ENCODE measurements around the gene SMCP. TPM values are rescaled to one million over a fixed set of nuclear protein-coding genes. Genes with fewer than 3 reads are reported as not detected.

SMCP gene
- polyA plus RNA-seq, 1 donor from 2014 or later, result not detected

DNA sequence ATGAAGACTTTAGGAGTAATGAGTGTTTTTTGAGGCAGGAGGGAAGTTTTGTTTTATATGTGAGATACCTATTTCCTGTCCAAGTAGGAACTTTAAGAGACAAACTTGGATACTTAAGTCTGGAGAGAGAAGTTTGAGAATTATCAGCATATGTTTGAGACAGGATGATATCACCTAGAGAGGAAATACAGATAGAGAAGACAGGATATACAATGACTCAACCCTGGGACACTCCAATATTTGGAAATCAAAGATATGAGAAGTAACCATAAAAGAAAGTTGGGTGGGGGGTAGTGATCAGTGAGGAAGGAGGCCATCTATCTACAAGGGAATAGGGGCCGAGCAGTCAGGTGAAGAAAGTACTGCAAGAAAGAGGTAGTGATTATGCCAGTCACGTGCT is 11.8 kb upstream of the SMCP start:
- no peak for TF ChIP-seq EZH2 (IDR thresholded peaks at IDR 0.05; ENCODE audit: borderline replicate concordance, insufficient read depth, low read length, poor library complexity, severe bottlenecking)
- no peak for TF ChIP-seq EP300 (conservative IDR thresholded peaks at IDR 0.05; ENCODE audit: poor library complexity, severe bottlenecking)
- TF ChIP-seq MXI1 (conservative IDR thresholded peaks at IDR 0.05; ENCODE audit: poor library complexity, severe bottlenecking), result no peak
- TF ChIP-seq RAD21 (conservative IDR thresholded peaks at IDR 0.05), result no peak
- H3K27me3 ChIP-seq (ENCODE audit: insufficient read depth, low read depth, low read length), result no peaks in the 10 kb centered on the region
- no peak overlapping the region for H3K4me3 ChIP-seq (ENCODE audit: low read length)
- H3K27ac ChIP-seq (ENCODE audit: low read length), result no peak overlapping the region
- no peaks in the 10 kb centered on the region for H3K9me2 ChIP-seq (ENCODE audit: insufficient read depth, low read length)
- no peak overlapping the region for H3K4me2 ChIP-seq (ENCODE audit: low read length)
- H3F3A ChIP-seq (ENCODE audit: insufficient read depth, low read length, poor library complexity, severe bottlenecking), result no peaks in the 10 kb centered on the region
- no peaks in the 10 kb centered on the region for H3K79me2 ChIP-seq (replicated peaks; ENCODE audit: insufficient read depth, low read length)
- no peaks in the 10 kb centered on the region for H3K36me3 ChIP-seq (ENCODE audit: insufficient read depth, low read length)
- H4K20me1 ChIP-seq (ENCODE audit: insufficient read depth), result no peaks in the 10 kb centered on the region
- H2AFZ ChIP-seq (ENCODE audit: low read depth, low read length), result no peak overlapping the region
- no peaks in the 10 kb centered on the region for H3K9me3 ChIP-seq (ENCODE audit: low read length)
- no peak overlapping the region for H3K9ac ChIP-seq (ENCODE audit: low read length)

- no peaks in the 10 kb centered on the region for H3K79me2 ChIP-seq (replicated peaks; ENCODE audit: insufficient read depth, low read length)
- no peaks in the 10 kb centered on the region for H3K9me2 ChIP-seq (ENCODE audit: insufficient read depth, low read length)
- no peak overlapping the region for H3K4me3 ChIP-seq (ENCODE audit: low read length)
- no peak overlapping the region for H3K27ac ChIP-seq (ENCODE audit: low read length)
- H3K4me2 ChIP-seq (ENCODE audit: low read length), result no peak overlapping the region
- TF ChIP-seq, protein P1, sequence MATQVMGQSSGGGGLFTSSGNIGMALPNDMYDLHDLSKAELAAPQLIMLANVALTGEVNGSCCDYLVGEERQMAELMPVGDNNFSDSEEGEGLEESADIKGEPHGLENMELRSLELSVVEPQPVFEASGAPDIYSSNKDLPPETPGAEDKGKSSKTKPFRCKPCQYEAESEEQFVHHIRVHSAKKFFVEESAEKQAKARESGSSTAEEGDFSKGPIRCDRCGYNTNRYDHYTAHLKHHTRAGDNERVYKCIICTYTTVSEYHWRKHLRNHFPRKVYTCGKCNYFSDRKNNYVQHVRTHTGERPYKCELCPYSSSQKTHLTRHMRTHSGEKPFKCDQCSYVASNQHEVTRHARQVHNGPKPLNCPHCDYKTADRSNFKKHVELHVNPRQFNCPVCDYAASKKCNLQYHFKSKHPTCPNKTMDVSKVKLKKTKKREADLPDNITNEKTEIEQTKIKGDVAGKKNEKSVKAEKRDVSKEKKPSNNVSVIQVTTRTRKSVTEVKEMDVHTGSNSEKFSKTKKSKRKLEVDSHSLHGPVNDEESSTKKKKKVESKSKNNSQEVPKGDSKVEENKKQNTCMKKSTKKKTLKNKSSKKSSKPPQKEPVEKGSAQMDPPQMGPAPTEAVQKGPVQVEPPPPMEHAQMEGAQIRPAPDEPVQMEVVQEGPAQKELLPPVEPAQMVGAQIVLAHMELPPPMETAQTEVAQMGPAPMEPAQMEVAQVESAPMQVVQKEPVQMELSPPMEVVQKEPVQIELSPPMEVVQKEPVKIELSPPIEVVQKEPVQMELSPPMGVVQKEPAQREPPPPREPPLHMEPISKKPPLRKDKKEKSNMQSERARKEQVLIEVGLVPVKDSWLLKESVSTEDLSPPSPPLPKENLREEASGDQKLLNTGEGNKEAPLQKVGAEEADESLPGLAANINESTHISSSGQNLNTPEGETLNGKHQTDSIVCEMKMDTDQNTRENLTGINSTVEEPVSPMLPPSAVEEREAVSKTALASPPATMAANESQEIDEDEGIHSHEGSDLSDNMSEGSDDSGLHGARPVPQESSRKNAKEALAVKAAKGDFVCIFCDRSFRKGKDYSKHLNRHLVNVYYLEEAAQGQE (IDR thresholded peaks at IDR 0.05; ENCODE audit: borderline replicate concordance), result no peak
- peak; percentile 67 for TF ChIP-seq SMC3 (conservative IDR thresholded peaks at IDR 0.05; ENCODE audit: poor library complexity)
- no peak for TF ChIP-seq MXI1 (conservative IDR thresholded peaks at IDR 0.05; ENCODE audit: poor library complexity, severe bottlenecking)
- no peak for TF ChIP-seq EP300 (conservative IDR thresholded peaks at IDR 0.05; ENCODE audit: poor library complexity, severe bottlenecking)
- TF ChIP-seq, protein P2, sequence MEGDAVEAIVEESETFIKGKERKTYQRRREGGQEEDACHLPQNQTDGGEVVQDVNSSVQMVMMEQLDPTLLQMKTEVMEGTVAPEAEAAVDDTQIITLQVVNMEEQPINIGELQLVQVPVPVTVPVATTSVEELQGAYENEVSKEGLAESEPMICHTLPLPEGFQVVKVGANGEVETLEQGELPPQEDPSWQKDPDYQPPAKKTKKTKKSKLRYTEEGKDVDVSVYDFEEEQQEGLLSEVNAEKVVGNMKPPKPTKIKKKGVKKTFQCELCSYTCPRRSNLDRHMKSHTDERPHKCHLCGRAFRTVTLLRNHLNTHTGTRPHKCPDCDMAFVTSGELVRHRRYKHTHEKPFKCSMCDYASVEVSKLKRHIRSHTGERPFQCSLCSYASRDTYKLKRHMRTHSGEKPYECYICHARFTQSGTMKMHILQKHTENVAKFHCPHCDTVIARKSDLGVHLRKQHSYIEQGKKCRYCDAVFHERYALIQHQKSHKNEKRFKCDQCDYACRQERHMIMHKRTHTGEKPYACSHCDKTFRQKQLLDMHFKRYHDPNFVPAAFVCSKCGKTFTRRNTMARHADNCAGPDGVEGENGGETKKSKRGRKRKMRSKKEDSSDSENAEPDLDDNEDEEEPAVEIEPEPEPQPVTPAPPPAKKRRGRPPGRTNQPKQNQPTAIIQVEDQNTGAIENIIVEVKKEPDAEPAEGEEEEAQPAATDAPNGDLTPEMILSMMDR (IDR thresholded peaks at IDR 0.05; ENCODE audit: poor library complexity, severe bottlenecking), result peak; percentile 66
- TF ChIP-seq POLR2AphosphoS5 (IDR thresholded peaks at IDR 0.05), result no peak
- TF ChIP-seq TAF1 (IDR thresholded peaks at IDR 0.05; ENCODE audit: low read depth), result no peak
- peak; percentile 63 for TF ChIP-seq RAD21 (conservative IDR thresholded peaks at IDR 0.05)
- TF ChIP-seq EZH2 (IDR thresholded peaks at IDR 0.05; ENCODE audit: borderline replicate concordance, insufficient read depth, low read length, poor library complexity, severe bottlenecking), result no peak
- no peak overlapping the region for H2AFZ ChIP-seq (ENCODE audit: low read depth, low read length)
- no peaks in the 10 kb centered on the region for H3K9me3 ChIP-seq (ENCODE audit: low read length)
- H4K20me1 ChIP-seq (ENCODE audit: insufficient read depth), result no peaks in the 10 kb centered on the region
- no peaks in the 10 kb centered on the region for H3K36me3 ChIP-seq (ENCODE audit: insufficient read depth, low read length)
- H3F3A ChIP-seq (ENCODE audit: insufficient read depth, low read length, poor library complexity, severe bottlenecking), result no peaks in the 10 kb centered on the region
- H3K9ac ChIP-seq (ENCODE audit: low read length), result no peak overlapping the region
- no peaks in the 10 kb centered on the region for H3K27me3 ChIP-seq (ENCODE audit: insufficient read depth, low read depth, low read length)
These were observed 8.2 kb upstream of the SMCP start for GRCh38 chr1:152869808-152870419.
